HFFc6 (cell line): ENCODE measurements around the gene ZNF205. TPM values are rescaled to one million over a fixed set of nuclear protein-coding genes. Genes with fewer than 3 reads are reported as not detected.
"Not testable (repeated sequence)": the region's sequence is repeated elsewhere in the genome, so short reads cannot be mapped to it uniquely, and the experiment has no call there.

ENCODE experiments used
- DNase-seq: peaks from one replicate; pipeline ENCODE4 v3.0.0-alpha.2; 2018
- H3K27ac Mint-ChIP-seq: 2 replicates; pipeline ENCODE4 v1.8.0; 2020; ENCODE audit warnings: mild to moderate bottlenecking, mixed read lengths
- H3K27me3 Mint-ChIP-seq: 2 replicates; pipeline ENCODE4 v1.8.0; 2021; ENCODE audit warnings: mild to moderate bottlenecking, moderate library complexity, mixed read lengths; ENCODE audit not compliant: insufficient read depth
- H3K36me3 Mint-ChIP-seq: 2 replicates; pipeline ENCODE4 v1.8.0; 2021; ENCODE audit warnings: low read depth, mixed read lengths
- H3K4me1 Mint-ChIP-seq: 2 replicates; pipeline ENCODE4 v1.8.0; 2020; ENCODE audit warnings: low read depth, mixed read lengths
- H3K4me3 Mint-ChIP-seq: 2 replicates; pipeline ENCODE4 v1.8.0; 2020; ENCODE audit warnings: mild to moderate bottlenecking, moderate library complexity, mixed read lengths
- H3K9me3 Mint-ChIP-seq: 2 replicates; pipeline ENCODE4 v1.8.0; 2020; ENCODE audit warnings: mild to moderate bottlenecking, mixed read lengths
- CTCF ChIP-seq: fragments of 200-600 bp; sonication (generic); IDR thresholded peaks from 2 replicates; pipeline ENCODE4 v1.5.0; 2021; ENCODE audit warnings: antibody characterized with exemption, mild to moderate bottlenecking
- total RNA-seq, 6 experiments: library from RNA; stranded (reverse); fragmentation: NEBNext Ultra II Directional; extraction: Animal tissue kit (Norgen Biotek cat#: 25700); gene quantifications; 2 replicates in 1 of 6; 3 replicates in 5 of 6; pipeline ENCODE4 v1.2.3, GENCODE V29; 2021

The ZNF205 gene
- total RNA-seq, 6 experiments from 2014 or later: 7.6 to 10.2 (median 9.5) TPM

- H3K36me3 Mint-ChIP-seq: no peaks in the 10 kb centered on the region
- H3K27ac Mint-ChIP-seq: no peak overlapping the region
- H3K4me3 Mint-ChIP-seq: no peak overlapping the region
- no peak for TF ChIP-seq CTCF
- no peaks in the 10 kb centered on the region for H3K9me3 Mint-ChIP-seq
- no peaks in the 10 kb centered on the region for H3K4me1 Mint-ChIP-seq
- H3K27me3 Mint-ChIP-seq: peaks cover 49% of the 10 kb centered on the region
- DNase-seq: no peak
Measured at GRCh38 chr16:3074860-3075522, 37.4 kb upstream of the ZNF205 start.

- H3K27me3 Mint-ChIP-seq: peaks cover 53% of the 10 kb centered on the region
Measured at GRCh38 chr16:3075523-3075915, 36.9 kb upstream of the ZNF205 start.

GRCh38 chr16:3075946-3076345 is 36.4 kb upstream of the ZNF205 start:
- H3K9me3 Mint-ChIP-seq, H3K27ac Mint-ChIP-seq, DNase-seq, H3K4me1 Mint-ChIP-seq, H3K36me3 Mint-ChIP-seq, H3K4me3 Mint-ChIP-seq: not testable (repeated sequence)
- peaks cover 57% of the 10 kb centered on the region for H3K27me3 Mint-ChIP-seq

More at GRCh38 chr16:3075523-3075915, 36.9 kb upstream of the ZNF205 start:
- no peak for DNase-seq
- TF ChIP-seq CTCF: no peak
- Mint-ChIP-seq H3K9me3 (no peaks in the 10 kb centered on the region), H3K36me3 (no peaks in the 10 kb centered on the region), H3K4me1 (no peaks in the 10 kb centered on the region), H3K4me3 (no peak overlapping the region), H3K27ac (no peak overlapping the region)

- Mint-ChIP-seq H3K27me3 (peaks cover 57% of the 10 kb centered on the region), H3K9me3 (no peaks in the 10 kb centered on the region), H3K4me3 (no peak overlapping the region), H3K27ac (no peak overlapping the region), H3K36me3 (no peaks in the 10 kb centered on the region), H3K4me1 (no peaks in the 10 kb centered on the region)
- no peak for DNase-seq
- TF ChIP-seq CTCF: no peak
Measured at GRCh38 chr16:3076577-3076976, 35.8 kb upstream of the ZNF205 start.

- Mint-ChIP-seq H3K36me3 (no peaks in the 10 kb centered on the region), H3K9me3 (no peaks in the 10 kb centered on the region), H3K27me3 (peaks cover 46% of the 10 kb centered on the region), H3K4me1 (no peaks in the 10 kb centered on the region), H3K27ac (no peak overlapping the region), H3K4me3 (no peak overlapping the region)
- DNase-seq: no peak
- TF ChIP-seq CTCF: no peak
Measured at GRCh38 chr16:3080024-3080423, 32.4 kb upstream of the ZNF205 start.

- not testable (repeated sequence) for H3K4me3 Mint-ChIP-seq, H3K4me1 Mint-ChIP-seq, H3K9me3 Mint-ChIP-seq, H3K27ac Mint-ChIP-seq, DNase-seq, H3K36me3 Mint-ChIP-seq
- peaks cover 40% of the 10 kb centered on the region for H3K27me3 Mint-ChIP-seq
Measured at GRCh38 chr16:3081957-3082356, 30.4 kb upstream of the ZNF205 start.

- H3K27me3 Mint-ChIP-seq: peaks cover 37% of the 10 kb centered on the region
- H3K27ac Mint-ChIP-seq: not testable (repeated sequence)
Measured at GRCh38 chr16:3083408-3083807, 29.0 kb upstream of the ZNF205 start.

More at GRCh38 chr16:3083408-3083807, 29.0 kb upstream of the ZNF205 start:
- not testable (repeated sequence) for DNase-seq, H3K4me1 Mint-ChIP-seq, H3K36me3 Mint-ChIP-seq, H3K9me3 Mint-ChIP-seq, H3K4me3 Mint-ChIP-seq
